K562 (cell line): Measurements from ENCODE around the gene EPHA2. TPM values are rescaled to one million over a fixed set of nuclear protein-coding genes. Genes with fewer than 3 reads are reported as not detected.

Experiments used
- BHLHE40 ChIP-seq: IDR thresholded peaks from 2 replicates; pipeline ENCODE4 v1.6.1; 2011; ENCODE audit warnings: low read length, improper control_type of control experiment
- CEBPZ ChIP-seq: fragments of 150-350 bp; IDR thresholded peaks from 2 replicates; pipeline ENCODE4 v1.6.1; 2014; ENCODE audit warnings: low read depth, mild to moderate bottlenecking, low read length, borderline replicate concordance
- CREB3L1 ChIP-seq: fragments of 450-650 bp; IDR thresholded peaks from 2 replicates; pipeline ENCODE4 v1.6.1; 2014; ENCODE audit warnings: low read depth, mild to moderate bottlenecking, moderate library complexity, borderline replicate concordance
- ESRRB ChIP-seq: fragments of 250-450 bp; sonication (Bioruptor Pico); IDR thresholded peaks from 2 replicates; pipeline ENCODE4 v1.5.0; 2020; ENCODE audit warnings: mild to moderate bottlenecking, moderate library complexity, borderline replicate concordance
- FOSL1 ChIP-seq: fragments of 200-800 bp; sonication (Bioruptor generic); conservative IDR thresholded peaks from 2 replicates; pipeline ENCODE4 v1.6.1; 2016; ENCODE audit warnings: missing genetic modification characterization, missing compliant biosample characterization
- FOXK2 ChIP-seq, 2 experiments: fragments of 450-650 bp; IDR thresholded peaks in 1 of 2; conservative IDR thresholded peaks in 1 of 2; 2 replicates each; pipeline ENCODE4 v1.6.1; 2016; ENCODE audit warnings: low read depth in 2 of 2, mild to moderate bottlenecking in 1 of 2
- FOXM1 ChIP-seq, 2 experiments: fragments of 450-650 bp in 1 of 2; sonication (generic) in 1 of 2; formaldehyde crosslinking in 1 of 2; IDR thresholded peaks; 2 replicates each; pipeline versions ENCODE4 v1.6.1 to v1.9.0; 2017 to 2022; ENCODE audit warnings: low read depth in 2 of 2, mild to moderate bottlenecking in 2 of 2, missing genetic modification reagents in 1 of 2, moderate library complexity in 1 of 2
- JUND ChIP-seq, 2 experiments: IDR thresholded peaks; 2 replicates in 1 of 2; 3 replicates in 1 of 2; pipeline ENCODE4 v1.6.1; 2011; ENCODE audit warnings: borderline replicate concordance in 2 of 2, low read depth in 2 of 2, low read length in 2 of 2, improper control_type of control experiment in 1 of 2, missing biosample characterization in 1 of 2, missing genetic modification characterization in 1 of 2, missing genetic modification reagents in 1 of 2
- PTBP1 ChIP-seq: fragments of 200-400 bp; formaldehyde crosslinking; IDR thresholded peaks from 2 replicates; pipeline ENCODE4 v1.6.1; 2017; ENCODE audit warnings: low read depth, low read length
- ZBTB8A ChIP-seq: fragments of 450-650 bp; IDR thresholded peaks from 2 replicates; pipeline ENCODE4 v1.6.1; 2018; ENCODE audit warnings: mild to moderate bottlenecking, moderate library complexity; ENCODE audit not compliant: partially characterized antibody
- ZNF583 ChIP-seq: fragments of 250-450 bp; sonication (Bioruptor Pico); IDR thresholded peaks from 2 replicates; pipeline ENCODE4 v1.4.0; 2020
- polyA plus RNA-seq, 8 experiments: library from polyadenylated mRNA; depleted of rRNA in 4 of 8; stranded (reverse) in 5 of 8; unstranded in 3 of 8; fragments of >200 nt; fragmentation: Nextera tagmentation in 2 of 8; fragmentation: Illumina TruSeq in 1 of 8; extraction: Ambion mirVana in 2 of 8; extraction: Trizol in 1 of 8; gene quantifications; 2 replicates each; pipeline versions ENCODE4 v1.2.1 to v1.2.3, GENCODE V29; 2011 to 2014; ENCODE audit warnings: inconsistent platforms in 1 of 8, missing spikeins in 1 of 8
- total RNA-seq, 7 experiments: library from RNA; depleted of rRNA in 6 of 7; stranded (reverse); fragments of >200 nt in 6 of 7; fragmentation: Illumina TruSeq in 2 of 7; extraction: Trizol in 2 of 7; gene quantifications; 2 replicates each; pipeline versions ENCODE4 v1.2.1 to v1.2.3, GENCODE V29; 2011 to 2021; ENCODE audit warnings: low replicate concordance in 1 of 7
- TF ChIP-seq, protein P1 (sequence below): sonication (generic); formaldehyde crosslinking; IDR thresholded peaks from 2 replicates; pipeline ENCODE4 v1.8.0; 2022; ENCODE audit warnings: mild to moderate bottlenecking, missing genetic modification reagents
- TF ChIP-seq, protein P2 (sequence below), 2 experiments: fragments of 450-650 bp; IDR thresholded peaks; 2 replicates each; pipeline ENCODE4 v1.6.1; 2016

The EPHA2 gene
- total and polyA plus RNA-seq, 9 of the 15 experiments (the other 6 are each of a cell fraction or from before 2014, with no cell fraction given) = 0.04 to 0.40 (median 0.07) TPM; not detected in 4

GRCh38 chr1:16146279-16147155 lies 9.4 kb downstream of the EPHA2 start (continued):
- TF ChIP-seq, protein P1, sequence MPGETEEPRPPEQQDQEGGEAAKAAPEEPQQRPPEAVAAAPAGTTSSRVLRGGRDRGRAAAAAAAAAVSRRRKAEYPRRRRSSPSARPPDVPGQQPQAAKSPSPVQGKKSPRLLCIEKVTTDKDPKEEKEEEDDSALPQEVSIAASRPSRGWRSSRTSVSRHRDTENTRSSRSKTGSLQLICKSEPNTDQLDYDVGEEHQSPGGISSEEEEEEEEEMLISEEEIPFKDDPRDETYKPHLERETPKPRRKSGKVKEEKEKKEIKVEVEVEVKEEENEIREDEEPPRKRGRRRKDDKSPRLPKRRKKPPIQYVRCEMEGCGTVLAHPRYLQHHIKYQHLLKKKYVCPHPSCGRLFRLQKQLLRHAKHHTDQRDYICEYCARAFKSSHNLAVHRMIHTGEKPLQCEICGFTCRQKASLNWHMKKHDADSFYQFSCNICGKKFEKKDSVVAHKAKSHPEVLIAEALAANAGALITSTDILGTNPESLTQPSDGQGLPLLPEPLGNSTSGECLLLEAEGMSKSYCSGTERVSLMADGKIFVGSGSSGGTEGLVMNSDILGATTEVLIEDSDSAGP (CRISPR knock-in tag) = no peak
- TF ChIP-seq ESRRB (CRISPR knock-in tag) (no peak), FOXK2 (conservative IDR thresholded peaks at IDR 0.05 in 1 of 2, IDR thresholded peaks at IDR 0.05 in 1 of 2; ENCODE audit: low read depth in 2 of 2) (peak in 1 of 2 experiments; percentile 55; a peak in 2 of 4 replicates), FOSL1 (tag) (0 out of 2 replicates have a peak, but pooled peaks have one; percentile 4), ZNF583 (CRISPR knock-in tag) (no peak), FOXM1 (IDR thresholded peaks at IDR 0.05; ENCODE audit: low read depth) (peak; percentile 38; the same call in 1 of the 2 replicates), FOXM1 (CRISPR knock-in tag; IDR thresholded peaks at IDR 0.05; ENCODE audit: low read depth) (no peak), BHLHE40 (peak; percentile 63), CREB3L1 (no peak; the same call in 1 of the 2 replicates), ZBTB8A (no peak), JUND (IDR thresholded peaks at IDR 0.05; ENCODE audit: borderline replicate concordance, low read depth, low read length) (peak; percentile 99), JUND (tag; IDR thresholded peaks at IDR 0.05; ENCODE audit: borderline replicate concordance, low read depth, low read length) (peak; percentile 95; the same call in 2 of the 3 replicates), PTBP1 (0 out of 2 replicates have a peak, but pooled peaks have one; percentile 72), CEBPZ (no peak)
- TF ChIP-seq, protein P2, sequence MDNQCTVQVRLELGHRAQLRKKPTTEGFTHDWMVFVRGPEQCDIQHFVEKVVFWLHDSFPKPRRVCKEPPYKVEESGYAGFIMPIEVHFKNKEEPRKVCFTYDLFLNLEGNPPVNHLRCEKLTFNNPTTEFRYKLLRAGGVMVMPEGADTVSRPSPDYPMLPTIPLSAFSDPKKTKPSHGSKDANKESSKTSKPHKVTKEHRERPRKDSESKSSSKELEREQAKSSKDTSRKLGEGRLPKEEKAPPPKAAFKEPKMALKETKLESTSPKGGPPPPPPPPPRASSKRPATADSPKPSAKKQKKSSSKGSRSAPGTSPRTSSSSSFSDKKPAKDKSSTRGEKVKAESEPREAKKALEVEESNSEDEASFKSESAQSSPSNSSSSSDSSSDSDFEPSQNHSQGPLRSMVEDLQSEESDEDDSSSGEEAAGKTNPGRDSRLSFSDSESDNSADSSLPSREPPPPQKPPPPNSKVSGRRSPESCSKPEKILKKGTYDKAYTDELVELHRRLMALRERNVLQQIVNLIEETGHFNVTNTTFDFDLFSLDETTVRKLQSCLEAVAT (IDR thresholded peaks at IDR 0.05) = peak in 1 of 2 experiments; percentile 62; a peak in 2 of 4 replicates
